ENCODE data around the gene USP51.
"Not testable (repeated sequence)": the region's sequence is repeated elsewhere in the genome, so short reads cannot be mapped to it uniquely, and the experiment has no call there.

USP51 gene

DNA sequence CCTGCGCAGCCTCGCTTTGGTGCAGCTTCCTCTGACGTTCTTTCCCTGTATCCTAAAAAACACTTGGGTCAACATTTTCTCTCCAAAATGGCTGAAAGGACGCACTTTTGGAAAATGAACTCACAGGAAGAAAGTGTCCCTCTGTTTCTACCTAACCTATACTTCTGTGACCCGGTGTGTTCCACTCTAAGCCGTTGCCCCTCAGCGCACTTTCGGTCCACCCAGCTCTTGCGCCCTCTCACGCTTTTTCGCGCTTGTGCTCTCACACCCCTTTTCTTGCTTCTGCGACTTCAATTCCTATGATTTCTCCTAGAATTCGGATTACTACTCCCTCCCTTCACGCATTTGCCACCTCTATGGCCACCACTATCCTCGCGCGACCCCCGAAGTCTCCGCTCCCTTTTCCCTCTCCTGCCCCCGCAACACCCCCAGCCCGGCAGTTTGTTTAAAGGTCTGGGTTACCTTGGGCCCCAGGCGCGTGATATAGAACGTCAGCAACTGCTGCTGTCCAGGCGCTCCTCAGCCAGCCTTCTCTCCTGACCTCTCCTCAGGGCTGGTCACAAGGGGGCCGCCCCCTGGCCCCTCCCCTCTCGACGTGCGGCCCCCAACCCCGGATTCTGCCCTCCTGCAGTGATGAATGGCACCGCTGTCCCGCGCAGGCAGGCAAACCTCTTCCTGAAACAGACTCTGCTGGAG, at the start of gene USP51:
Gene USP51, minus strand, starts transcription at position 535 of the 696 bp plus-strand sequence. CDS start 909 bp downstream, outside the sequence.
- Mint-ChIP-seq H3K27ac (peak within 1 kb of the TSS; percentile 95), H3K36me3 (no peaks in the 10 kb centered on the region), H3K4me3 (peak within 1 kb of the TSS; percentile 93), H3K9me3 (no peaks in the 10 kb centered on the region), H3K4me1 (peaks cover 27% of the 10 kb centered on the region), H3K27me3 (no peaks in the 10 kb centered on the region)

DNA sequence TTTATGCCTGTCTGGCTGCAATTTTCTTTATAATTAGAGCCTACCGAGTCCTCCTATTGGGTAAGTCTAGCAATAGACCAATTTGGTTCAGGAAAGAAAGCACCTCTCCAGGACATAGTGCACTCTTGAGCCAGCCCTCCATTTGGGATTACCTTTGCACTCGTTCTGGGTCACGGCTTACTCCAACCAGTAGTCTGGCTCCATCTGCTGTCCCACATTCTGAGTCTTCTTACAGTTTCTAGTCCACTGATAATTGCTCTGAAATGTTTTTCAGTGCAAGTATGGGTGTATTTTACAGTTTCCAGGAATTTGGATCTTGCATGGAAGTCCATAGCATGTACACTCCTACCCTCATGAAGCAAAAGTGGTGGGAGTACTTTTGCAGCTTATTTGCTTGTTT, 34.8 kb upstream of the USP51 start:
- Mint-ChIP-seq H3K27me3 (no peaks in the 10 kb centered on the region), H3K9me3 (no peaks in the 10 kb centered on the region), H3K27ac (no peak overlapping the region), H3K36me3 (no peaks in the 10 kb centered on the region), H3K4me3 (no peak overlapping the region), H3K4me1 (peaks cover 5% of the 10 kb centered on the region)

GRCh38 chrX:55523356-55523755, 33.7 kb upstream of the USP51 start:
- Mint-ChIP-seq H3K4me3 (no peak overlapping the region), H3K27me3 (no peaks in the 10 kb centered on the region), H3K4me1 (no peaks in the 10 kb centered on the region), H3K27ac (no peak overlapping the region), H3K36me3 (no peaks in the 10 kb centered on the region), H3K9me3 (no peaks in the 10 kb centered on the region)

DNA sequence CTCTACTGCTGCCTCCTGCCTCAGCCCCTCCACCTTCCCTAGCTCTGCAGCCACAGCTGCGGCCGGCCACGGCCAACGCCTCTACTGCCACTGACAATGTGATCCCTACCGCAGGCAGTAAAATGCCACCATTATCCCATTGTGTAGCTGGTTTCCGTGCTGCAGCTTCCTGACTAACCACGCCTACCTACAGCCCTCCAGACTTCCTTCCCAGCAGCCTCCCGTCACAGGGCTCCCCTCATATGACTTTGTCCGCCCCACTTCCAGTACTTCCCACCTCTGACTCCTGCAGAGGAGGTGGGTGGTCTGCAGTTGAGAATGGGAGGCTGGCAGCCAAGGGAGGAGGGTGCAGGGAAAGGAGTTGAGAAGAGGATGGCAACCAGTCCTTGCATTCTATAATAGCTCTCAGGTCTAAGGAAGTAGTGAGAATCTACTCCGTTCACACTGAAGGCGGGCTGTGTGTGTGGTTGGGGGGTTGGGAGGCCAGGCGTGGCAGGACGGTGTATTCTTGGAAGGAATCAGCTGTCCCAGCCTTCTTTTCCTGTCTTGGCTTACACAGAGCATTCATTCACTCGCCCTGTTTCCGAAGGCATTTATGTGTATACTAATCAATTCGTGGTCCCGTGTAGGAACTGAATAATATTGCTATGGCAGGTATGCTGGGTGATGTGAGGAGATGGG, 33.1 kb upstream of the USP51 start:
- Mint-ChIP-seq H3K4me3 (no peak overlapping the region), H3K9me3 (no peaks in the 10 kb centered on the region), H3K36me3 (no peaks in the 10 kb centered on the region), H3K27ac (no peak overlapping the region), H3K4me1 (no peaks in the 10 kb centered on the region), H3K27me3 (no peaks in the 10 kb centered on the region)

- Mint-ChIP-seq H3K36me3 (no peaks in the 10 kb centered on the region), H3K4me3 (no peak overlapping the region), H3K4me1 (no peaks in the 10 kb centered on the region), H3K27ac (no peak overlapping the region), H3K9me3 (no peaks in the 10 kb centered on the region), H3K27me3 (no peaks in the 10 kb centered on the region)
Observed at GRCh38 chrX:55521687-55522086, 32.0 kb upstream of the USP51 start.

DNA sequence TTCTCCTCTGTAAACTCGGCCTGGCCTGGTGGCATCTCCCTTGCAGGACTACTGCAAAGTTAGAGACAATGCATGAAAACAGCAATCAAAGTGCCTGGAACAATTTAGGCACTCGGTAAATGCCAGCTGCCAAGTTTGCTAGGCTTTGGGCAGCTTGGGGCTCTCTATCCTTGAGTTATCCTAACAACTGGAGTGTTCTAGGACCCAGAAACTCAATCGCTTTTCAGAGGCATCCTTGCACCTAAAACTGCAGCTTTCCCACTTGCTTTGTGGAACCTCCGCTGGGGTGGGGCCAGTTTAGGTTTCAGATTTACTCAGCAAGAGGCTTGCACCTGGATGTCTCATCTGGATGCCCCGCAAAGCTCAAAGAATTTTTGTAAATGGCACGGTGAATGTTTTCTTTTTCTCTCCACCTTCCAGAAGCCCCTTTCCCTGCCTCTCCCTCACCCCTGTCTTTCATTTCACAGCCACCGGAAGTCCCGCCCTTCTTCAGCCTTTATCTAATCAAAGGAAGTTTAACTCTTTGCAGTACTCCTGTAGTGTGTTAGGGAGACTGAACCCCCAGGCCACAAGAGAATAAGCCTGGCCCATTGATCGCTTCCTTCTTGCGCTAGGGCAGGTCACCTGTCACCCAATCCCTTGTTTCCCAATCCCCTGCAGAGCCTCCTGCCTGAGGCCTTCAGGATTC, 27.3 kb upstream of the USP51 start:
- H3K4me1 Mint-ChIP-seq, H3K27ac Mint-ChIP-seq, H3K4me3 Mint-ChIP-seq, H3K36me3 Mint-ChIP-seq, H3K9me3 Mint-ChIP-seq, H3K27me3 Mint-ChIP-seq: not testable (repeated sequence)

GRCh38 chrX:55513045-55513737, 23.5 kb upstream of the USP51 start:
- not testable (repeated sequence) for H3K27me3 Mint-ChIP-seq, H3K4me1 Mint-ChIP-seq, H3K27ac Mint-ChIP-seq, H3K9me3 Mint-ChIP-seq, H3K4me3 Mint-ChIP-seq, H3K36me3 Mint-ChIP-seq

- not testable (repeated sequence) for H3K27me3 Mint-ChIP-seq, H3K27ac Mint-ChIP-seq, H3K9me3 Mint-ChIP-seq, H3K4me3 Mint-ChIP-seq, H3K4me1 Mint-ChIP-seq, H3K36me3 Mint-ChIP-seq
Observed at GRCh38 chrX:55508410-55509152, 18.9 kb upstream of the USP51 start.

- not testable (repeated sequence) for H3K9me3 Mint-ChIP-seq, H3K4me1 Mint-ChIP-seq, H3K27ac Mint-ChIP-seq, H3K27me3 Mint-ChIP-seq, H3K4me3 Mint-ChIP-seq, H3K36me3 Mint-ChIP-seq
Observed at GRCh38 chrX:55507699-55508098, 18.1 kb upstream of the USP51 start.

GRCh38 chrX:55507010-55507409, 17.4 kb upstream of the USP51 start:
- not testable (repeated sequence) for H3K27me3 Mint-ChIP-seq, H3K36me3 Mint-ChIP-seq, H3K9me3 Mint-ChIP-seq

DNA sequence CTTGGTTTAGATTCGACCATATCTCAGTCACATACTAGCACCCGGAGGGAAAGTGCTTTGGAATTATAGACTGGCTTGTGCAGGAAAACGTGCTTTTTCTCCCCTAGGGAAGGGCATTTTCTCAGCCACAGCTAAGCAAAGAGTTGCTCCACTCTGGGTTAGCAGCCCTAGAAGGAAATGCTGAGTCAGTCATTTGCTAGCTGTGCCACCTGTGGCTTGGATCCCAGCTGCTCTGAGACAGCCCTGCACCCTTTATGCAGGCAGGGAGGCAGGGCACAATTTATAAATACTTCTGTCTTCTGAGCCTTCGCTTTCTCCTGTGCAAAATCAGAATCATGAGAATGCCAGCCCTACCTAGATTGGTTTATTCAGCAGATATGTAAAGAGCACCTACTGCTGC, 1.3 kb upstream of the USP51 start:
- peaks cover 18% of the 10 kb centered on the region for H3K4me1 Mint-ChIP-seq
- H3K4me3 Mint-ChIP-seq, result no peak overlapping the region
- H3K27ac Mint-ChIP-seq, result no peak overlapping the region
- H3K36me3 Mint-ChIP-seq, result no peaks in the 10 kb centered on the region
- H3K9me3 Mint-ChIP-seq, result no peaks in the 10 kb centered on the region
- no peaks in the 10 kb centered on the region for H3K27me3 Mint-ChIP-seq

More at GRCh38 chrX:55507010-55507409, 17.4 kb upstream of the USP51 start:
- not testable (repeated sequence) for H3K4me1 Mint-ChIP-seq, H3K27ac Mint-ChIP-seq, H3K4me3 Mint-ChIP-seq

DNA sequence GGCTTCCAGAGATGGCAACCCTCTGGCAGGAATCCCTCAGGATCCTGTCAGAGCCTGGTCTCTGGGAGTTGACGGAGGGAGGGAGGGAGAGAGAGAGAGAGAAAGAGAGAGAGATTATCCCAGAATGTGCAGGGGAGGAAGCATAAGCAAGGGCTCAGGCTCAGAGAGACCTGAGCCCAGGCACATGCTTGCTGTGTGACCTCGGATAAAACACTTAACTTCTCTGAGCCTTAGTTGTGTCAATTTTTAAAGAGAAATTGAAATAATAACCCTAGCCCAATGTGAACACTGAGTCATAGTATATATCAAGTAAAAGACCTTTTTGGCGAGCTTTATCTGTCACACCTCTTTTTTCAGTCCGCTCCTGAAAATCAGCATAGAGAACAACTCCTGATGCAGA, 473 bp upstream of the USP51 start:
- no peaks in the 10 kb centered on the region for H3K27me3 Mint-ChIP-seq
- no peaks in the 10 kb centered on the region for H3K9me3 Mint-ChIP-seq
- H3K27ac Mint-ChIP-seq, result peak overlapping the region; percentile 95
- peak overlapping the region; percentile 93 for H3K4me3 Mint-ChIP-seq
- H3K36me3 Mint-ChIP-seq, result no peaks in the 10 kb centered on the region
- H3K4me1 Mint-ChIP-seq, result peaks cover 20% of the 10 kb centered on the region

DNA sequence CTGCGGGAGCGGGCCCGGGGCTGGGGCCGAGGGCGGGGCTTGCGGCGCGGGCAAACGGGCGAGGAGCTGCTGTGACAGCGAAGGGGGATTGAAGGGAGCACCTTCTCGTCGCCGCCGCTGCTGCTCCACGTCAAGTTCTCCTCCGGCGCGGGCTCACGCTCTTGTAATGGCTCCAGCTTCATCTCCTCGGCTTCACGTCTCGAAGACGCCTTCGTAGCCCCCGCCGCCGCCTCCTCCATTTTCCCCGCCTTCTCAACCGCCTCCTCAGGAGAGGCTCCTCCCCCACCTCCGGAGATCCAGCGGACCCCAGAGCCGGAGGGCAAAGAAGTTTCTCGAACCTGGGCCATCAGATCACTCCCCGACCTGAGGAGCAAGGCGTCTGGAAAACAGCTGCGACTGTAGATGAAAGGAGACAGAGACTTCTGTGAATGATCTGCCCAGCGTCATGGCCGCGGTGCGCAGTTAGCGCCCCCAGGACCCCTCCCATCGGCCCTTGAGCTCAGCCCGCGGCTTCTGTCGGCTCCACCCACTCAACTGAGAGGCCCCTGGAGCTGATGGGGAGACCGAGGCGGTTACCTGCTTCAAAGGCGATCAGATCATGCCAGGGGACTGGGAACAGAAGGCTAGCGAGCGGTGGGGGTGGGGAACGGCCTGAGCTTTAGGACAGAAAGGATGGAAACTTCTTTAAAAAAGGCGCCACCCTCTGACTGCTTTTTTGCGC, 895 bp downstream of the USP51 start:
- peak overlapping the region; percentile 95 for H3K27ac Mint-ChIP-seq
- no peaks in the 10 kb centered on the region for H3K36me3 Mint-ChIP-seq
- peak overlapping the region; percentile 93 for H3K4me3 Mint-ChIP-seq
- H3K4me1 Mint-ChIP-seq, result peaks cover 27% of the 10 kb centered on the region
- no peaks in the 10 kb centered on the region for H3K9me3 Mint-ChIP-seq
- no peaks in the 10 kb centered on the region for H3K27me3 Mint-ChIP-seq

GRCh38 chrX:55488006-55488592, 1.5 kb downstream of the USP51 start:
- H3K36me3 Mint-ChIP-seq, result no peaks in the 10 kb centered on the region
- H3K27me3 Mint-ChIP-seq, result no peaks in the 10 kb centered on the region
- peak overlapping the region; percentile 46 for H3K27ac Mint-ChIP-seq
- no peaks in the 10 kb centered on the region for H3K9me3 Mint-ChIP-seq
- peaks cover 27% of the 10 kb centered on the region for H3K4me1 Mint-ChIP-seq
- peak overlapping the region; percentile 80 for H3K4me3 Mint-ChIP-seq
